K562 (cell line): Measurements from ENCODE around the gene SLC25A4. TPM values are rescaled to one million over a fixed set of nuclear protein-coding genes. Genes with fewer than 3 reads are reported as not detected.
A peak's percentile ranks its signal among the peaks of the same experiment; 100 is the strongest.
"Not testable (repeated sequence)": the region's sequence is repeated elsewhere in the genome, so short reads cannot be mapped to it uniquely, and the experiment has no call there.

ENCODE experiments used
- ATAC-seq: fragments of 200-7000 bp; cut with Tn5 transposase; 3 replicates; pipeline ENCODE4 v1.9.1; 2020; ENCODE audit warnings: moderate library complexity
- BruUV-seq: library from RNA; stranded (reverse); fragments of 400-500 nt; replicated peaks from 2 replicates; lab custom pipeline; 2021; lab: Mats Ljungman, UMichigan
- CTCF ChIA-PET: fragments of 300-600 bp; formaldehyde crosslinking; extraction: SDS; loops from one replicate; lab custom pipeline; 2021; ENCODE audit warnings: low intra/inter-chr PET ratio; lab: Yijun Ruan, JAX
- POLR2A ChIA-PET: fragments of 300-600, 350-650 bp; sonication (Branson Sonifier 250); formaldehyde crosslinking; extraction: SDS; loops from one replicate; lab custom pipeline; 2021; ENCODE audit warnings: antibody characterized with exemption, inconsistent platforms; lab: Yijun Ruan, JAX
- DNase-seq, 4 experiments: peaks; one replicate each; pipeline versions ENCODE4 v3.0.0 to v3.0.0-alpha.2; 2011 to 2018; ENCODE audit warnings: low spot score in 3 of 4, mixed read lengths in 3 of 4; ENCODE audit errors: extremely low read depth in 1 of 4
- FAIRE-seq: peaks from 2 replicates; lab custom pipeline; 2011; peaks lifted over from hg19 to GRCh38; lab: Jason Lieb, UNC
- H2AFZ ChIP-seq: 2 replicates; pipeline ENCODE4 v1.6.0; 2011; ENCODE audit warnings: low read depth, low read length, control low read depth, inconsistent platforms
- H3K27ac ChIP-seq: fragments of 200-600 bp; 3 replicates; pipeline ENCODE4 v1.8.0; 2011; ENCODE audit warnings: low read depth, mild to moderate bottlenecking, control low read depth, inconsistent platforms, low read length, moderate library complexity, mixed read lengths; ENCODE audit errors: extremely low read depth
- H3K27me3 ChIP-seq, 2 experiments: fragments of 300-600 bp in 1 of 2; 2 replicates in 1 of 2; 3 replicates in 1 of 2; pipeline versions ENCODE4 v1.6.0 to v1.8.0; 2011; ENCODE audit warnings: inconsistent platforms in 2 of 2, low read length in 2 of 2, mild to moderate bottlenecking in 1 of 2, mixed read lengths in 1 of 2, moderate library complexity in 1 of 2; ENCODE audit not compliant: control insufficient read depth in 2 of 2, insufficient read depth in 2 of 2
- H3K36me3 ChIP-seq: fragments of 300-600 bp; 3 replicates; pipeline ENCODE4 v1.8.0; 2011; ENCODE audit warnings: mild to moderate bottlenecking, low read length, inconsistent platforms; ENCODE audit not compliant: control insufficient read depth, insufficient read depth
- H3K4me1 ChIP-seq, 2 experiments: fragments of 200-600 bp in 1 of 2; replicated peaks in 1 of 2; 2 replicates in 1 of 2; 3 replicates in 1 of 2; pipeline versions ENCODE4 v1.5.1 to v1.8.0; 2011; ENCODE audit warnings: inconsistent platforms in 2 of 2, low read length in 2 of 2, mild to moderate bottlenecking in 1 of 2, mixed read lengths in 1 of 2, moderate library complexity in 1 of 2; ENCODE audit not compliant: control insufficient read depth in 2 of 2, insufficient read depth in 2 of 2
- H3K4me2 ChIP-seq: 2 replicates; pipeline ENCODE4 v1.6.1; 2011; ENCODE audit warnings: low read length, control low read depth, inconsistent platforms, mixed read lengths; ENCODE audit not compliant: insufficient read depth
- H3K4me3 ChIP-seq: fragments of 200-600 bp; sonication (generic), shearing (Covaris generic); 2 replicates; pipeline ENCODE4 v1.5.1; 2016; ENCODE audit warnings: control low read depth, inconsistent platforms
- H3K79me2 ChIP-seq: fragments of 200-600 bp; 3 replicates; pipeline ENCODE4 v1.8.0; 2011; ENCODE audit warnings: low read length, inconsistent platforms; ENCODE audit not compliant: control insufficient read depth, insufficient read depth
- H3K9ac ChIP-seq, 2 experiments: 2 replicates each; pipeline versions ENCODE4 v1.6.0 to v1.6.1; 2011; ENCODE audit warnings: low read depth in 2 of 2, low read length in 2 of 2, control low read depth in 1 of 2, inconsistent platforms in 1 of 2, mild to moderate bottlenecking in 1 of 2, mixed read lengths in 1 of 2; ENCODE audit not compliant: insufficient read depth in 1 of 2
- H3K9me1 ChIP-seq: one replicate; pipeline ENCODE4 v1.6.0; 2011; ENCODE audit warnings: inconsistent platforms, mild to moderate bottlenecking, low read length, moderate library complexity; ENCODE audit not compliant: control insufficient read depth, insufficient read depth
- H3K9me3 ChIP-seq: replicated peaks from 2 replicates; pipeline ENCODE4 v1.5.1; 2011; ENCODE audit warnings: low read depth, low read length, inconsistent platforms; ENCODE audit not compliant: control insufficient read depth, insufficient read depth
- H4K20me1 ChIP-seq: replicated peaks from 2 replicates; pipeline ENCODE4 v1.6.1; 2011; ENCODE audit warnings: low read length, inconsistent platforms, mixed read lengths; ENCODE audit not compliant: control insufficient read depth, insufficient read depth
- CEBPB ChIP-seq: fragments of 450-650 bp; IDR thresholded peaks from 2 replicates; pipeline ENCODE4 v1.6.1; 2016; ENCODE audit warnings: missing genetic modification characterization, missing compliant biosample characterization
- CEBPG ChIP-seq, 3 experiments: fragments of 200-800 bp in 1 of 3; sonication (Bioruptor generic) in 1 of 3; sonication (generic) in 1 of 3; formaldehyde crosslinking in 1 of 3; IDR thresholded peaks in 2 of 3; conservative IDR thresholded peaks in 1 of 3; 2 replicates each; pipeline versions ENCODE4 v1.6.1 to v1.8.0; 2016 to 2022; ENCODE audit warnings: missing compliant biosample characterization in 2 of 3, missing genetic modification characterization in 2 of 3, mild to moderate bottlenecking in 1 of 3, missing genetic modification reagents in 1 of 3
- WGBS: fragments of 100-300 bp; shearing (Covaris generic); methylation state at CpG from one replicate; pipeline ENCODE4 v1.1.6; 2016; ENCODE audit warnings: low coverage, mixed read lengths; ENCODE audit not compliant: insufficient coverage; ENCODE audit errors: missing lambda C conversion rate; 5-methylcytosine and 5-hydroxymethylcytosine counted together
- in situ Hi-C: fragments of 300-500 bp; cut with MboI; formaldehyde crosslinking; loops from 4 replicates; pipeline ENCODE4 v1.15.0; 2018; ENCODE audit warnings: inconsistent platforms, mixed read lengths
- intact Hi-C: fragments of 100-400 bp; cut with micrococcal nuclease; formaldehyde crosslinking; loops from 2 replicates; pipeline ENCODE4 v1.14.2; 2022
- polyA plus RNA-seq, 8 experiments: library from polyadenylated mRNA; depleted of rRNA in 4 of 8; stranded (reverse) in 5 of 8; unstranded in 3 of 8; fragments of >200 nt; fragmentation: Nextera tagmentation in 2 of 8; fragmentation: Illumina TruSeq in 1 of 8; extraction: Ambion mirVana in 2 of 8; extraction: Trizol in 1 of 8; gene quantifications; 2 replicates each; pipeline versions ENCODE4 v1.2.1 to v1.2.3, GENCODE V29; 2011 to 2014; ENCODE audit warnings: inconsistent platforms in 1 of 8, missing spikeins in 1 of 8
- total RNA-seq, 7 experiments: library from RNA; depleted of rRNA in 6 of 7; stranded (reverse); fragments of >200 nt in 6 of 7; fragmentation: Illumina TruSeq in 2 of 7; extraction: Trizol in 2 of 7; gene quantifications; 2 replicates each; pipeline versions ENCODE4 v1.2.1 to v1.2.3, GENCODE V29; 2011 to 2021; ENCODE audit warnings: low replicate concordance in 1 of 7
- TF ChIP-seq, protein P1 (sequence below), 2 experiments: fragments of 450-650 bp in 1 of 2; sonication (generic) in 1 of 2; formaldehyde crosslinking in 1 of 2; IDR thresholded peaks in 1 of 2; conservative IDR thresholded peaks in 1 of 2; 2 replicates each; pipeline versions ENCODE4 v1.6.1 to v1.8.1; 2016 to 2023; ENCODE audit warnings: mild to moderate bottlenecking in 2 of 2, moderate library complexity in 2 of 2, inconsistent platforms in 1 of 2, missing genetic modification reagents in 1 of 2

SLC25A4 gene
- total and polyA plus RNA-seq, 9 of the 15 experiments (the other 6 are each of a cell fraction or from before 2014, with no cell fraction given), result 8.3 to 28.6 (median 19.5) TPM

- peaks cover 5 to 10% of the 10 kb centered on the region in 2 experiments; a peak in 4 of 5 replicates for H3K4me1 ChIP-seq
- H3K9me1 ChIP-seq; FAIRE-seq; in situ Hi-C loops; POLR2A ChIA-PET; H3K27ac ChIP-seq; BruUV-seq; ATAC-seq; H3K9ac ChIP-seq; DNase-seq; intact Hi-C loops; H3K4me3 ChIP-seq; CTCF ChIA-PET; H3K9me3 ChIP-seq; H4K20me1 ChIP-seq; H3K27me3 ChIP-seq; H2AFZ ChIP-seq; H3K4me2 ChIP-seq; TF ChIP-seq CEBPG (tag; conservative IDR thresholded peaks at IDR 0.05 in 1 of 2, IDR thresholded peaks at IDR 0.05 in 1 of 2): not testable (repeated sequence)
- 79% methylated on average over 4 of the region's 4 CpGs for WGBS
- H3K36me3 ChIP-seq, result peaks cover 21% of the 10 kb centered on the region; the same call in 2 of the 3 replicates
- TF ChIP-seq CEBPB, result 0 out of 2 replicates have a peak, but pooled peaks have one; percentile 6
- TF ChIP-seq, protein P1, sequence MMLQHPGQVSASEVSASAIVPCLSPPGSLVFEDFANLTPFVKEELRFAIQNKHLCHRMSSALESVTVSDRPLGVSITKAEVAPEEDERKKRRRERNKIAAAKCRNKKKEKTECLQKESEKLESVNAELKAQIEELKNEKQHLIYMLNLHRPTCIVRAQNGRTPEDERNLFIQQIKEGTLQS (IDR thresholded peaks at IDR 0.05), result peak; percentile 62
- TF ChIP-seq, protein P1 (CRISPR knock-in tag; conservative IDR thresholded peaks at IDR 0.05), result not testable (repeated sequence)
- TF ChIP-seq CEBPG (CRISPR knock-in tag; IDR thresholded peaks at IDR 0.05), result peak; percentile 69
- H3K79me2 ChIP-seq, result peaks cover 83% of the 10 kb centered on the region
Observed at GRCh38 chr4:185198189-185198588, 55.1 kb downstream of the SLC25A4 start.

Other genes starting within 250 kb of the SLC25A4 start
- not detected in 2 replicates for gene HELT, start 124.8 kb upstream of the SLC25A4 start, total RNA-seq (2014; rRNA removed)
- not detected in 2 replicates for gene HELT, start 124.8 kb upstream of the SLC25A4 start, total RNA-seq (2014; rRNA removed; fragmentation: Illumina TruSeq; extraction: Trizol)
- not detected in 2 replicates for gene HELT, start 124.8 kb upstream of the SLC25A4 start, total RNA-seq (2015; rRNA removed; fragmentation: Illumina TruSeq; extraction: Trizol)
- not detected in 2 replicates for gene HELT, start 124.8 kb upstream of the SLC25A4 start, total RNA-seq (2021)
- gene HELT, start 124.8 kb upstream of the SLC25A4 start, polyA plus RNA-seq (2011; rRNA removed), result not detected in 2 replicates
- not detected in 2 replicates for gene HELT, start 124.8 kb upstream of the SLC25A4 start, polyA plus RNA-seq (2014; fragmentation: Illumina TruSeq; extraction: Trizol)
- gene HELT, start 124.8 kb upstream of the SLC25A4 start, polyA plus RNA-seq (2014; fragmentation: Nextera tagmentation; extraction: Ambion mirVana), result not detected
- gene HELT, start 124.8 kb upstream of the SLC25A4 start, polyA plus RNA-seq (2014; rRNA removed), result not detected in 2 replicates
- gene CFAP97, start 60.7 kb downstream of the SLC25A4 start, total RNA-seq (2014; rRNA removed), result 19.9 and 22.0 TPM in 2 replicates
- 57.7 and 68.7 TPM in 2 replicates for gene CFAP97, start 60.7 kb downstream of the SLC25A4 start, total RNA-seq (2014; rRNA removed; fragmentation: Illumina TruSeq; extraction: Trizol)
- gene CFAP97, start 60.7 kb downstream of the SLC25A4 start, total RNA-seq (2015; rRNA removed; fragmentation: Illumina TruSeq; extraction: Trizol), result 51.3 and 57.5 TPM in 2 replicates
- 42.7 and 44.6 TPM in 2 replicates for gene CFAP97, start 60.7 kb downstream of the SLC25A4 start, total RNA-seq (2021)
- gene CFAP97, start 60.7 kb downstream of the SLC25A4 start, polyA plus RNA-seq (2011; rRNA removed), result 48.0 and 57.8 TPM in 2 replicates
- gene CFAP97, start 60.7 kb downstream of the SLC25A4 start, polyA plus RNA-seq (2014; fragmentation: Illumina TruSeq; extraction: Trizol), result 35.7 and 44.4 TPM in 2 replicates
- gene CFAP97, start 60.7 kb downstream of the SLC25A4 start, polyA plus RNA-seq (2014; fragmentation: Nextera tagmentation; extraction: Ambion mirVana), result 10 to 100 TPM; 17.3 to 42.7 TPM
- gene CFAP97, start 60.7 kb downstream of the SLC25A4 start, polyA plus RNA-seq (2014; rRNA removed), result 21.3 and 24.6 TPM in 2 replicates
- gene SNX25, start 66.3 kb downstream of the SLC25A4 start, total RNA-seq (2014; rRNA removed), result 9.4 and 10.4 TPM in 2 replicates
- gene SNX25, start 66.3 kb downstream of the SLC25A4 start, total RNA-seq (2014; rRNA removed; fragmentation: Illumina TruSeq; extraction: Trizol), result 15.5 and 18.0 TPM in 2 replicates
- 12.7 and 14.4 TPM in 2 replicates for gene SNX25, start 66.3 kb downstream of the SLC25A4 start, total RNA-seq (2015; rRNA removed; fragmentation: Illumina TruSeq; extraction: Trizol)
- gene SNX25, start 66.3 kb downstream of the SLC25A4 start, total RNA-seq (2021), result 12.6 and 14.4 TPM in 2 replicates
- gene SNX25, start 66.3 kb downstream of the SLC25A4 start, polyA plus RNA-seq (2011; rRNA removed), result 21.9 and 23.4 TPM in 2 replicates
- 10.4 and 13.3 TPM in 2 replicates for gene SNX25, start 66.3 kb downstream of the SLC25A4 start, polyA plus RNA-seq (2014; fragmentation: Illumina TruSeq; extraction: Trizol)
- 1 to 10 TPM; 2.5 TPM for gene SNX25, start 66.3 kb downstream of the SLC25A4 start, polyA plus RNA-seq (2014; fragmentation: Nextera tagmentation; extraction: Ambion mirVana)
- 9.5 and 9.6 TPM in 2 replicates for gene SNX25, start 66.3 kb downstream of the SLC25A4 start, polyA plus RNA-seq (2014; rRNA removed)